WTC11 (cell line): Measurements from ENCODE around the gene RHEB. TPM values are rescaled to one million over a fixed set of nuclear protein-coding genes. Genes with fewer than 3 reads are reported as not detected.

Experiments
- ATAC-seq: fragments of 200-7000 bp; cut with Tn5 transposase; 2 replicates; pipeline ENCODE4 v1.10.0; 2021; ENCODE audit warnings: mild to moderate bottlenecking, moderate library complexity
- CTCF ChIA-PET: fragments of 300-600 bp; sonication (Branson Sonifier 250); formaldehyde crosslinking; loops from one replicate; lab custom pipeline; 2021; ENCODE audit warnings: antibody characterized with exemption; lab: Charles Lee
- POLR2A ChIA-PET: fragments of 350-600 bp; sonication (Branson Sonifier 250); formaldehyde crosslinking; loops from one replicate; lab custom pipeline; 2021; ENCODE audit warnings: antibody characterized with exemption; lab: Charles Lee
- DNase-seq: peaks from one replicate; pipeline ENCODE4 v3.0.0; 2021; ENCODE audit warnings: low spot score
- H3K27ac Mint-ChIP-seq: 2 replicates; pipeline ENCODE4 v1.8.0; 2021; ENCODE audit warnings: mixed read lengths
- H3K27me3 Mint-ChIP-seq: 2 replicates; pipeline ENCODE4 v1.8.0; 2021; ENCODE audit warnings: low read depth, mild to moderate bottlenecking, moderate library complexity, mixed read lengths
- H3K36me3 Mint-ChIP-seq: 2 replicates; pipeline ENCODE4 v1.8.0; 2021; ENCODE audit warnings: mixed read lengths
- H3K4me1 Mint-ChIP-seq: 2 replicates; pipeline ENCODE4 v1.8.0; 2022; ENCODE audit warnings: mixed read lengths
- H3K4me3 Mint-ChIP-seq: 2 replicates; pipeline ENCODE4 v1.8.0; 2021; ENCODE audit warnings: mild to moderate bottlenecking, moderate library complexity, mixed read lengths
- H3K9me3 Mint-ChIP-seq: 2 replicates; pipeline ENCODE4 v1.8.0; 2021; ENCODE audit warnings: mixed read lengths
- CBFB ChIP-seq: sonication (generic); formaldehyde crosslinking; IDR thresholded peaks from 2 replicates; pipeline ENCODE4 v1.8.1; 2022; ENCODE audit warnings: mild to moderate bottlenecking, low read depth, missing genetic modification reagents
- CREM ChIP-seq: sonication (generic); formaldehyde crosslinking; IDR thresholded peaks from 2 replicates; pipeline ENCODE4 v1.8.1; 2022; ENCODE audit warnings: mild to moderate bottlenecking, missing genetic modification reagents, moderate library complexity
- EMX1 ChIP-seq: fragments of 250-450 bp; sonication (Bioruptor Pico); IDR thresholded peaks from 2 replicates; pipeline ENCODE4 v1.8.0; 2021; ENCODE audit warnings: mild to moderate bottlenecking
- ESRRA ChIP-seq: sonication (generic); formaldehyde crosslinking; IDR thresholded peaks from 2 replicates; pipeline ENCODE4 v1.8.1; 2022; ENCODE audit warnings: mild to moderate bottlenecking, missing genetic modification reagents, borderline replicate concordance
- ETV6 ChIP-seq: sonication (generic); formaldehyde crosslinking; IDR thresholded peaks from 2 replicates; pipeline ENCODE4 v1.8.1; 2022; ENCODE audit warnings: mild to moderate bottlenecking, missing genetic modification reagents
- FOXP1 ChIP-seq: sonication (generic); formaldehyde crosslinking; IDR thresholded peaks from 2 replicates; pipeline ENCODE4 v1.8.0; 2022; ENCODE audit warnings: missing genetic modification reagents, mild to moderate bottlenecking, moderate library complexity, borderline replicate concordance
- NFATC4 ChIP-seq: fragments of 250-450 bp; sonication (Bioruptor Pico); IDR thresholded peaks from 2 replicates; pipeline ENCODE4 v1.9.0; 2021; ENCODE audit warnings: mild to moderate bottlenecking
- SOX15 ChIP-seq: fragments of 250-450 bp; sonication (Bioruptor Pico); IDR thresholded peaks from 2 replicates; pipeline ENCODE4 v1.9.0; 2021; ENCODE audit warnings: mild to moderate bottlenecking
- SP1 ChIP-seq: sonication (generic); formaldehyde crosslinking; conservative IDR thresholded peaks from 2 replicates; pipeline ENCODE4 v1.8.1; 2022; ENCODE audit warnings: missing genetic modification reagents
- ZNF121 ChIP-seq: sonication (generic); formaldehyde crosslinking; IDR thresholded peaks from 2 replicates; pipeline ENCODE4 v1.8.0; 2023; ENCODE audit warnings: missing genetic modification reagents
- ZNF219 ChIP-seq: sonication (generic); formaldehyde crosslinking; IDR thresholded peaks from 2 replicates; pipeline ENCODE4 v1.8.0; 2023; ENCODE audit warnings: missing genetic modification reagents, mild to moderate bottlenecking, borderline replicate concordance
- ZNF263 ChIP-seq: sonication (generic); formaldehyde crosslinking; IDR thresholded peaks from 2 replicates; pipeline ENCODE4 v1.8.1; 2022; ENCODE audit warnings: low read depth, mild to moderate bottlenecking, moderate library complexity, missing genetic modification reagents
- ZNF671 ChIP-seq: fragments of 250-450 bp; sonication (Bioruptor Pico); IDR thresholded peaks from 2 replicates; pipeline ENCODE4 v1.8.0; 2021; ENCODE audit warnings: mild to moderate bottlenecking
- total RNA-seq: library from RNA; stranded (reverse); gene quantifications from 3 replicates; pipeline ENCODE4 v1.2.3, GENCODE V29; 2021
- TF ChIP-seq, protein P1 (sequence below): sonication (generic); formaldehyde crosslinking; IDR thresholded peaks from 2 replicates; pipeline ENCODE4 v1.8.0; 2022; ENCODE audit warnings: mild to moderate bottlenecking, missing genetic modification reagents
- TF ChIP-seq, protein P2 (sequence below): sonication (generic); formaldehyde crosslinking; IDR thresholded peaks from 2 replicates; pipeline ENCODE4 v1.8.1; 2023; ENCODE audit warnings: mild to moderate bottlenecking, missing genetic modification reagents, moderate library complexity
- TF ChIP-seq, protein P3 (sequence below): sonication (generic); formaldehyde crosslinking; IDR thresholded peaks from 2 replicates; pipeline ENCODE4 v1.8.0; 2022; ENCODE audit warnings: mild to moderate bottlenecking, missing genetic modification reagents
- TF ChIP-seq, protein P4 (sequence below): sonication (generic); formaldehyde crosslinking; IDR thresholded peaks from 2 replicates; pipeline ENCODE4 v1.8.1; 2023; ENCODE audit warnings: mild to moderate bottlenecking, missing genetic modification reagents, moderate library complexity
- TF ChIP-seq, protein P5 (sequence below): sonication (generic); formaldehyde crosslinking; conservative IDR thresholded peaks from 2 replicates; pipeline ENCODE4 v1.8.1; 2022; ENCODE audit warnings: mild to moderate bottlenecking, missing genetic modification reagents
- TF ChIP-seq, protein P6 (sequence below): sonication (generic); formaldehyde crosslinking; IDR thresholded peaks from 2 replicates; pipeline ENCODE4 v1.8.1; 2022; ENCODE audit warnings: mild to moderate bottlenecking, moderate library complexity, missing genetic modification reagents
- TF ChIP-seq, protein P7 (sequence below): sonication (generic); formaldehyde crosslinking; IDR thresholded peaks from 2 replicates; pipeline ENCODE4 v1.8.1; 2023; ENCODE audit warnings: mild to moderate bottlenecking, missing genetic modification reagents
- TF ChIP-seq, protein P8 (sequence below): fragments of 250-450 bp; sonication (Bioruptor Pico); conservative IDR thresholded peaks from 2 replicates; pipeline ENCODE4 v1.9.0; 2021; ENCODE audit warnings: mild to moderate bottlenecking

RHEB gene
- total RNA-seq, 1 experiment from 2014 or later: 133 TPM

DNA sequence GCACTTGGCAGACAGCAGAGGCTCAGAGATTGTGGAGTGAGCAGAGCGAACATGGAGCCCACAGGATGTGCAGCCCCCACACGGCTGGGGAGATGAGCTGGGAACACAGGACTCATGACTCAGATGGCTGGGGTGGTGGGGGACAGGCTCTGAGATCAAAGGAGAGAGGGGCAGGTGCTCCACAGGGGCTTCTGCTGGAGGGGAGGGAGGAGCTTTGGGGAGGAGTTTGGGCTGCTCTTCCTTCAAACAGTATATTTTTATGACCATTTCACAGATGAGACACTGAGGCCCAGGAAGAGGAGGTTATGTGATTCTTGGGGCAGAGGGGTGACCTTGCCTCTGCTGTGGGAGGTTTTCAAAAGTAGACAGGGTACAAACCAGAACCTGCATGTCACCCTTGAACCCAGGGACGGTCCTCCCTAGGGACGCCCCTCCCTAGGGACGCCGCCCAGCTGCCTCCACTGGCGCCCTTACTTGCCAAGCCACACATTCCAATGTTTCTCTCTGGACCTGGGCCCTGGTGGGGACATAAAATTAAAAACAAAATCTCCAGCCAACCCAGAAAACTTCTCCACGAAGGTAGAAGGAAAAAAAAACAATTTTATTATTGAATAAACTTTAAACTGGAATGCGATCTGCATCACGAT, 78.8 kb downstream of the RHEB start:
- Mint-ChIP-seq H3K4me1 (peaks cover 31% of the 10 kb centered on the region), H3K27me3 (peaks cover 8% of the 10 kb centered on the region), H3K4me3 (peak overlapping the region; percentile 77), H3K9me3 (no peaks in the 10 kb centered on the region), H3K36me3 (no peaks in the 10 kb centered on the region), H3K27ac (no peak overlapping the region)
- TF ChIP-seq ZNF121: no peak
- TF ChIP-seq, protein P1, sequence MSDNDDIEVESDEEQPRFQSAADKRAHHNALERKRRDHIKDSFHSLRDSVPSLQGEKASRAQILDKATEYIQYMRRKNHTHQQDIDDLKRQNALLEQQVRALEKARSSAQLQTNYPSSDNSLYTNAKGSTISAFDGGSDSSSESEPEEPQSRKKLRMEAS (CRISPR knock-in tag): no peak
- TF ChIP-seq ZNF263 (CRISPR knock-in tag): peak; percentile 74; the same call in 1 of the 2 replicates
- no peak for TF ChIP-seq CREM (CRISPR knock-in tag)
- TF ChIP-seq, protein P2, sequence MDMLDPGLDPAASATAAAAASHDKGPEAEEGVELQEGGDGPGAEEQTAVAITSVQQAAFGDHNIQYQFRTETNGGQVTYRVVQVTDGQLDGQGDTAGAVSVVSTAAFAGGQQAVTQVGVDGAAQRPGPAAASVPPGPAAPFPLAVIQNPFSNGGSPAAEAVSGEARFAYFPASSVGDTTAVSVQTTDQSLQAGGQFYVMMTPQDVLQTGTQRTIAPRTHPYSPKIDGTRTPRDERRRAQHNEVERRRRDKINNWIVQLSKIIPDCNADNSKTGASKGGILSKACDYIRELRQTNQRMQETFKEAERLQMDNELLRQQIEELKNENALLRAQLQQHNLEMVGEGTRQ: no peak
- no peak for TF ChIP-seq NFATC4 (CRISPR knock-in tag)
- ChIA-PET CTCF (interaction anchor here (0.9 to 2.0 kb wide), 10 partner anchors 8 to 192 kb away, joined by 3 to 17 read pairs (median 6); no protein-coding TSS in a partner anchor), POLR2A (interaction anchor here (0.6 to 1.3 kb wide), 5 partner anchors 18 to 248 kb away, joined by 3 to 4 read pairs (median 4); no protein-coding TSS in a partner anchor)
- no peak for DNase-seq
- ATAC-seq: peak; percentile 7

DNA sequence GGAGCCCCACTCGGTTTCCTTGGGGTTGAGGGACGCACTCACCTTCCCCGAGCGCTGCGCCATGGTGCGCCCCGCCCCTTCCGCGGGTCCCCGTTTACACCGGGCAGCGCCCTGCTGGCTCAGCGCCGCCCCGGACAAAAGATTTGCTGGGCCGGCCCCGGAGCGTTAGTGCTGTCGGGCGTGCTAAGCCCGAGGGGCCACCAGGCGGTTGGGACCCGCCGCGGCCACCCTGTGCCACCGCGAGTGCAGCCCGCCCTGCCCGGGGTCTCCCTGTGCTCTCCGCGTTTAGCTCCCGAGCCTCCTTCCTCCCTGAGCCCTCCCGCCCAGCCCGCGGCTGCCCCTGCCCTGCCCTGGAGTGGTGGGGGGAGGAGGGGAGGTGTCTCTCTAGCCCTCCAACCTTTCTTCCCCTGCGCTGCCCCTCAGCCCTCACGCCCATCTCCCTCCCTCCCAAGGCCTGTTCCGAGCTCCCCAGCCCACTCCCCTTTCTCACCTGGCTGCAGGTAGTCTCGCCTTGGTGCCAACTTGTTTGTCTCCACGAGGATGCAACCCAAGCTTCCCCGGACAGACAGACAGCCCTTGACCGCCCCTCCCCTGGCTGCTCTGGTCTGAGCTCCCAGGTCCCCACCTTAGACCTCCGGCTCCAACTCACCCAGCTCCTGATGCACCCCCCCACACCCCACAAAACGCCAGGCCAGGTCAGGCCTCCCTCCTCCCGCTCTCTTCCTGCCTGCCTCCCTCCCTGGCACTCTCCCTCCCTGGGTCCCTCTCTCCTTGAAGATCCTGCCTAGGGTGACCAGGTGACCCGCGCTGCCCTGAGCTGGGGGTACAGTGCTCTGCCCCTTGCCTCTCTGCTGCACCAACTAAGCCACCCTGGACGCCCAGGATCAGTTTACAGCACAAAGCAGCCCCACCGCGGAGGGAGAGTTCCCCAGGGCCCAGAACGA, 79.6 kb downstream of the RHEB start, which contains the start of gene CRYGN:
TSS of gene CRYGN (minus strand) at position 287 of the 944 bp plus-strand sequence. CDS start at position 63, 224 bp downstream.
- Mint-ChIP-seq H3K27me3 (peaks cover 8% of the 10 kb centered on the region), H3K4me3 (peak within 1 kb of the TSS; percentile 77), H3K36me3 (no peaks in the 10 kb centered on the region), H3K27ac (no peak within 1 kb of the TSS), H3K4me1 (peaks cover 31% of the 10 kb centered on the region), H3K9me3 (no peaks in the 10 kb centered on the region)
- ChIA-PET CTCF (interaction anchor here (0.7 to 2.0 kb wide), 15 partner anchors 9 to 196 kb away, joined by 3 to 17 read pairs (median 5); partner anchors contain the start of gene WDR86), POLR2A (interaction anchor here (1.0 to 1.3 kb wide), 3 partner anchors 19 to 193 kb away, joined by 3 to 4 read pairs (median 4); no protein-coding TSS in a partner anchor)
- DNase-seq: peak; percentile 78
- ATAC-seq: peak; percentile 87
- 0 out of 2 replicates have a peak, but pooled peaks have one; percentile 39 for TF ChIP-seq SP1
- TF ChIP-seq, protein P3, sequence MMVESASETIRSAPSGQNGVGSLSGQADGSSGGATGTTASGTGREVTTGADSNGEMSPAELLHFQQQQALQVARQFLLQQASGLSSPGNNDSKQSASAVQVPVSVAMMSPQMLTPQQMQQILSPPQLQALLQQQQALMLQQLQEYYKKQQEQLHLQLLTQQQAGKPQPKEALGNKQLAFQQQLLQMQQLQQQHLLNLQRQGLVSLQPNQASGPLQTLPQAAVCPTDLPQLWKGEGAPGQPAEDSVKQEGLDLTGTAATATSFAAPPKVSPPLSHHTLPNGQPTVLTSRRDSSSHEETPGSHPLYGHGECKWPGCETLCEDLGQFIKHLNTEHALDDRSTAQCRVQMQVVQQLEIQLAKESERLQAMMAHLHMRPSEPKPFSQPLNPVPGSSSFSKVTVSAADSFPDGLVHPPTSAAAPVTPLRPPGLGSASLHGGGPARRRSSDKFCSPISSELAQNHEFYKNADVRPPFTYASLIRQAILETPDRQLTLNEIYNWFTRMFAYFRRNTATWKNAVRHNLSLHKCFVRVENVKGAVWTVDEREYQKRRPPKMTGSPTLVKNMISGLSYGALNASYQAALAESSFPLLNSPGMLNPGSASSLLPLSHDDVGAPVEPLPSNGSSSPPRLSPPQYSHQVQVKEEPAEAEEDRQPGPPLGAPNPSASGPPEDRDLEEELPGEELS: 0 out of 2 replicates have a peak, but pooled peaks have one; percentile 10
- TF ChIP-seq ESRRA (CRISPR knock-in tag): no peak
- TF ChIP-seq SOX15 (CRISPR knock-in tag): no peak
- no peak for TF ChIP-seq ZNF219 (CRISPR knock-in tag)
- TF ChIP-seq, protein P4, sequence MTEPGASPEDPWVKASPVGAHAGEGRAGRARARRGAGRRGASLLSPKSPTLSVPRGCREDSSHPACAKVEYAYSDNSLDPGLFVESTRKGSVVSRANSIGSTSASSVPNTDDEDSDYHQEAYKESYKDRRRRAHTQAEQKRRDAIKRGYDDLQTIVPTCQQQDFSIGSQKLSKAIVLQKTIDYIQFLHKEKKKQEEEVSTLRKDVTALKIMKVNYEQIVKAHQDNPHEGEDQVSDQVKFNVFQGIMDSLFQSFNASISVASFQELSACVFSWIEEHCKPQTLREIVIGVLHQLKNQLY (CRISPR knock-in tag): no peak
- 0 out of 2 replicates have a peak, but pooled peaks have one; percentile 35 for TF ChIP-seq FOXP1 (CRISPR knock-in tag)
- TF ChIP-seq, protein P5, sequence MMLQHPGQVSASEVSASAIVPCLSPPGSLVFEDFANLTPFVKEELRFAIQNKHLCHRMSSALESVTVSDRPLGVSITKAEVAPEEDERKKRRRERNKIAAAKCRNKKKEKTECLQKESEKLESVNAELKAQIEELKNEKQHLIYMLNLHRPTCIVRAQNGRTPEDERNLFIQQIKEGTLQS: no peak
- 0 out of 2 replicates have a peak, but pooled peaks have one; percentile 44 for TF ChIP-seq ETV6 (CRISPR knock-in tag)
- TF ChIP-seq, protein P6, sequence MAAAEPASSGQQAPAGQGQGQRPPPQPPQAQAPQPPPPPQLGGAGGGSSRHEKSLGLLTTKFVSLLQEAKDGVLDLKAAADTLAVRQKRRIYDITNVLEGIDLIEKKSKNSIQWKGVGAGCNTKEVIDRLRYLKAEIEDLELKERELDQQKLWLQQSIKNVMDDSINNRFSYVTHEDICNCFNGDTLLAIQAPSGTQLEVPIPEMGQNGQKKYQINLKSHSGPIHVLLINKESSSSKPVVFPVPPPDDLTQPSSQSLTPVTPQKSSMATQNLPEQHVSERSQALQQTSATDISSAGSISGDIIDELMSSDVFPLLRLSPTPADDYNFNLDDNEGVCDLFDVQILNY: 0 out of 2 replicates have a peak, but pooled peaks have one; percentile 31
- TF ChIP-seq CBFB (CRISPR knock-in tag): 0 out of 2 replicates have a peak, but pooled peaks have one; percentile 48
- no peak for TF ChIP-seq EMX1 (CRISPR knock-in tag)
- TF ChIP-seq, protein P7, sequence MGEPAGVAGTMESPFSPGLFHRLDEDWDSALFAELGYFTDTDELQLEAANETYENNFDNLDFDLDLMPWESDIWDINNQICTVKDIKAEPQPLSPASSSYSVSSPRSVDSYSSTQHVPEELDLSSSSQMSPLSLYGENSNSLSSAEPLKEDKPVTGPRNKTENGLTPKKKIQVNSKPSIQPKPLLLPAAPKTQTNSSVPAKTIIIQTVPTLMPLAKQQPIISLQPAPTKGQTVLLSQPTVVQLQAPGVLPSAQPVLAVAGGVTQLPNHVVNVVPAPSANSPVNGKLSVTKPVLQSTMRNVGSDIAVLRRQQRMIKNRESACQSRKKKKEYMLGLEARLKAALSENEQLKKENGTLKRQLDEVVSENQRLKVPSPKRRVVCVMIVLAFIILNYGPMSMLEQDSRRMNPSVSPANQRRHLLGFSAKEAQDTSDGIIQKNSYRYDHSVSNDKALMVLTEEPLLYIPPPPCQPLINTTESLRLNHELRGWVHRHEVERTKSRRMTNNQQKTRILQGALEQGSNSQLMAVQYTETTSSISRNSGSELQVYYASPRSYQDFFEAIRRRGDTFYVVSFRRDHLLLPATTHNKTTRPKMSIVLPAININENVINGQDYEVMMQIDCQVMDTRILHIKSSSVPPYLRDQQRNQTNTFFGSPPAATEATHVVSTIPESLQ (CRISPR knock-in tag): no peak
- TF ChIP-seq ZNF671: no peak
- TF ChIP-seq, protein P8, sequence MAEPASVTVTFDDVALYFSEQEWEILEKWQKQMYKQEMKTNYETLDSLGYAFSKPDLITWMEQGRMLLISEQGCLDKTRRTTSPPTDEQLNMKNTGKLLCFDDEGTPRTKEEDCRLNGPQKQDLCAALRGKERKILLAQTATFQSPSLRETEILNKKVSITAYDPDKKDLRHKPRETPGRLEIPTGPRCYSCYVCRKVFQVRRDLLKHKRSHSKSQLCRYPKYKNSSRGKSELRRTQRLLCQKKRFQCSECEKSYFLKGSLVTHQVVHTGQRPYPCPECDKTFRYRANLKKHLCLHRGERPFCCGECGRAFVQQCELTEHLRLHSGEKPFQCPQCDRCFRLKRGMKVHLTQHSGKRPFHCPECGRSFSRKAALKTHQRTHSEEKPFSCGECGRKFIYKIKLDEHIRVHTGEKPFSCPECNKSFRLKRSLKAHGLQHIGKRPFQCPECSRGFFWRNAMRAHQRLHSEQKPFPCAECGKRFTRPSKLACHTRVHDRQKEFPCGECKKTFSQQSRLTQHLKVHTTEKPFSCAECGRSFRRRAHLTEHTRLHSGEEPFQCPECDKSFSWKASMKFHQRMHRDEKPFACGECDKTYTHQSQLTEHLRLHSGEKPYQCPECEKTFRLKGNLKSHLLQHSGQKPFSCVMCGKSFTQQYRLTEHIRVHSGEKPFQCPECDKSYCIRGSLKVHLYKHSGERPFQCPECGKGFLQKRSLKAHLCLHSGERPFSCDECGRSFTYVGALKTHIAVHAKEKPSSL (CRISPR knock-in tag): no peak
